ENCODE data around the gene PPFIA1.
A peak's percentile ranks its signal among the peaks of the same experiment; 100 is the strongest.

The PPFIA1 gene

DNA sequence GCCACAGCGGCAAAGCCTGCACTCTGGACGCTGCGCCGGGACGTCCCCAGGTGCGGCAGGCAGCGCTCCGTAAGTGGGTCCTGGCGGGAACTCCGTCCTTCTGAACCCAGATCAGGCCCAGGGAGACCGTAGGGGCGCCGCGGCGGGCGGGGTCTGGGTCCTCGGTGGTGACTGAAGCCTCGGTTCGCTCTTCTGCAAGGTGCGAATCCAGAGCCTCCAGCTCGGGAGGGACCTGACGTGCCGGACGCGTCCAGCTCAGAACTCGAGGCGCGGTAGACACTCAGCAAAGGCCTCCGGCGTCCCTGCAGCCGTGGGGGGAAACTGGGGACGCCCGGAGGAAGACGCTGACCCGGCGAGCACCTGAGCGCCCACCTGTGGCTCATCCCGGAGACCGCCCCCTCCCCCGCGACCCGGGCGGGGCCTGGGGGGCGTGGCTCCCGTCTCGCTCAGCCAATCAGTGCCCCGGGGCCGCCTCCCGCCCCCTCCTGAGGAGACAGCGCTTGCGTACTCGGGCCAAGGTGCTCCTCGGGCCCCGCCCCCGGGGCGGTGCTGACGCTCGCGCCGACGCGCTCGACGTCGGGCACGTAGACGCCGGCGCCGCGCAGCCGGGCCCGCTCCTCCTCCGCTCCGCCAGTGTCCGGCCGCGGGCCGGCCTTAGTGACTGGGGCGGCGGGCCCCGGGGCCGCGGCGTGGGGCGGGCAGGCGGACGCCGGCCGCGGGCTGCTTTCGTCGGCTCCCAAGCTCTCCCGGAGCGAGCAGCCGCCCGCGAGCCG lies at the start of gene PPFIA1:
PPFIA1 (plus strand) TSS at position 587 of the 773 bp plus-strand sequence. CDS start 1,483 bp downstream, outside the sequence.
- TF ChIP-seq POLR2A (IDR thresholded peaks at IDR 0.05; ENCODE audit: low read length) (peak; percentile 92), GATA1 (IDR thresholded peaks at IDR 0.05; ENCODE audit: low read depth, low read length) (no peak)
- DNase-seq: peak; percentile 95 to 97

DNA sequence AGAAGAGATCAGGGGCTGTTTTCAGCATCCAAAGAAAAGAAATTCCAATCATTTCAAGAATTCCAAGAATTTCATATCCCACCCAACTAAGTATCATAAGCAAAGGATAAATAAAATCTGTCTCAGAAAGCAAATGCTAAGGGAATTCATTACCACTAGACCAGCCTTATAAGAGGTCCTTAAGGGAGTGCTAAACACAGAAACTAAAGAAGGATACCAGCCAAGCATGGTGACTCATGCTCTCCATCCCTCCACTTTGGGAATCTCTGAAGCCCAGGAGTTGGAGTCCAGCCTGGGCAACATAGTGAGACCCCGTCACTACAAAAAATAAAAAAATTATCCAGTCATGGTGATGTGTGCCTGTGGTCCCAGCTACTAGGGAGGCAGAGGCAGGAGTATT lies 49.6 kb upstream of the PPFIA1 start:
- TF ChIP-seq POLR2A (IDR thresholded peaks at IDR 0.05; ENCODE audit: low read length) (no peak), GATA1 (IDR thresholded peaks at IDR 0.05; ENCODE audit: low read depth, low read length) (no peak)
- no peak for DNase-seq

DNA sequence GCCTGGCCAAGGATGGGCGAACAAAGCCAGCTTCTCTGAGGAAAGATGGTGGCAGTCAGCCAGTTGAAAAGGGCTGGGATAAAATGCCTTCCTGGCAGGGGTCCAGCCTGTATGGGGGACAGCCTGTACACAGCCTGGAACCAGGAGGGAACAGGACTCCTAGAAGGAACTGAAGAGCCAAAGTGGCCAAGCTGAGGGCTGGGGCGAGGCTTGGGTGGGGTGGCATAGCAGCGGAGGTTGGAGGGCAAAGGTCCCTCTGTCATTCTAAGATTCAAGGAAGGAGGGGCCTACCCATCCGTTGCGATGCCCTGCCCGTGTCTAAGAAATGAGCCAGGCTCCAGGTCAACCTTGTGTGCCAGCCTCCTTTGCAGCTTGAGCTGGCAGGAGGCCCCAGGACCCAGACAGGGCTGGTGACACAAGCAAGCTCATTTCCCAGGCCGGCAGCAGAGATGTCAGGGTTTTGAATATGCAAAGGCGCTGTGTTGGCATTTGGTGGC lies 44.8 kb upstream of the PPFIA1 start:
- TF ChIP-seq GATA1 (IDR thresholded peaks at IDR 0.05; ENCODE audit: low read depth, low read length) (no peak), POLR2A (IDR thresholded peaks at IDR 0.05; ENCODE audit: low read length) (no peak)
- no peak for DNase-seq

DNA sequence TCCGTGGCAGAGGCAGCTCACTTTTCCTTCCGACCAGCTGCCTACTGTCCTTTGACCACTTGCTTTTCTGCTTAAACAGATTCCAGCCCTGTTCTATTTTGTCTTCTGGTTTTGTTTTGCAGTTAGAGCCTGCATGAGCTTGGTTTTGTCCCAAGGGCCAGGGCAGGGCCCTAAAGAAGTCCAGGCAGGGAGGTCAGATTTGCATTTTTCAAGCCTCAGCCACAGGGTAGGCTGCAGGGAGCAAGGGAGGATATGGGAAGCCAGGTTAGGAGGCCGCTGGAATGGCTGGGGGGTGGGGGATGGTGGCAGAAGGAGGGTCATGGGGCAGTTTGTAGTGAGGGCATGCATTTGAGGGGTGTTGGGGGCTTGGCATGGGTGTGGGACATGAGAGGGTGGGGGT lies 44.3 kb upstream of the PPFIA1 start:
- TF ChIP-seq GATA1 (IDR thresholded peaks at IDR 0.05; ENCODE audit: low read depth, low read length): no peak
- TF ChIP-seq POLR2A (IDR thresholded peaks at IDR 0.05; ENCODE audit: low read length): no peak
- DNase-seq: no peak

DNA sequence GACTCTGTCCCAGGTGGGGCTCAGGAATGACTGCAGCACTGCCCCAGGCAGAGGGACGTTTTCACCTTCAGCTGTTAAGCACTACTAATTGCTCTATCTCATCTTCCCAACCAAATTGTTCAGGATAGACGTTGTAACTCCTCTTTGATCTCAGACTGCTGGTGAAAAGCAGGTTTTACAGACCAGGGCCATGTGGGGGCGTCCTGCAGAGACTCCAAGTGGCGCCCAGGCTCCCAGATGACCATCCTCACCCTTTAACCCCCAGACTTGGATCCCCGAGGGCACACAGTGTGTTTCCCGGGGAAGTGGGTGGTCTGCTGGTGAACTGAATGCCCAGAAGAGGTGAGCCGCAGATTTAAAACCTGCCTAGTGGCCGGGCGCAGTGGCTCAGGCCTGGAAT lies 43.5 kb upstream of the PPFIA1 start:
- DNase-seq: peak; percentile 28 to 46
- no peak for TF ChIP-seq GATA1 (IDR thresholded peaks at IDR 0.05; ENCODE audit: low read depth, low read length)
- TF ChIP-seq POLR2A (IDR thresholded peaks at IDR 0.05; ENCODE audit: low read length): no peak

DNA sequence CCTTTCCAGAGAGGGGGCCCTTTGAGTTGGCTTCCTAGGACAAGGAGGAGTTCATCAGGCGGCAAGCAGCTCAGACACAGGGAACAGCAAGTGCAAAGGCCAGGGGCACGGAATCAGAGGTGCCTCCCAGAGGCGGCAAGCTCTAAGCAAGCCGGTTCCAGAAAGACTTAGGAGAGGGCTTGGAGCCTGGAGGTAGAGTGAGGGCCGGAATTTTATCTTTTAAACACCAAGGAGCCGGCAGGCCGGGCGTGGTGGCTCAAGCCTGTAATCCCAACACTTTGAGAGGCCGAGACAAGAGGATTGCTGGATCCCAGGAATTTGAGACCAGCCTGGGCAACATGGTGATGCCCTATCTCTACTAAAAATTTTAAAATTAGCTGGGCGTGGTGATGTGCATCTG lies 40.8 kb upstream of the PPFIA1 start:
- TF ChIP-seq POLR2A (IDR thresholded peaks at IDR 0.05; ENCODE audit: low read length) (no peak), GATA1 (IDR thresholded peaks at IDR 0.05; ENCODE audit: low read depth, low read length) (no peak)
- DNase-seq: no peak

DNA sequence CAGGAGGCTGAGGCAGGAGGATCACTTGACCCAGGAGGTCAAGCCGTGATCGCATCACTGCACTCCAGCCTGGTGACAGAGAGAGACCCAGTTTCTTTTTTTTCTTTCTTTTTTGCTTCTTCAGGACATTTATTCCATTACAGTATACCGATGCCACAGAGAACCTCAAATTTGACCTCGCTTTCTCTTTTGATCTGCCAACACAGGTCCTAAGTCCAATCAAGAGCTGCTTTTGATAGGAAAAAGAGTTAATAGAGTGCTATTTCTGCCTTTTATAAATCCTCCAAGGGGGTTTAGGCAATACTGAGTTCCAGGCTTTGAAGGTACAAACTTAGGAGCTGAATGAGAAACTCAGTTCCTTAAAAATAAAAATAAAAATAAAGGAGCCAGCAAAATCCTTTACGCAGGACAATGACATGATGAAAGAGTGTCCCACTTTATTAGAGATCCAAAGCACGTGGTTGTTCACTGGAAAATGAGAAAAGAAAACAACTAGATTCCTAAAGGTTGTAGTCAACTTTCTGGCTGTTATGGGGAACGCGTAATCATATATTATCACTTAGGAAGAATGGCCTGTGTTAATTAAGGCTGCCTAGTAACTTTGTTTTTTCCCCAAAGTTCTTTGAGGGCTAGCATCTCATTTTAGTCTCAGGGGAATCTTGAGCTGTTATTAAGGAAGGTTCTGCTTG lies 40.2 kb upstream of the PPFIA1 start:
- TF ChIP-seq GATA1 (IDR thresholded peaks at IDR 0.05; ENCODE audit: low read depth, low read length) (no peak), POLR2A (IDR thresholded peaks at IDR 0.05; ENCODE audit: low read length) (no peak)
- DNase-seq: no peak

DNA sequence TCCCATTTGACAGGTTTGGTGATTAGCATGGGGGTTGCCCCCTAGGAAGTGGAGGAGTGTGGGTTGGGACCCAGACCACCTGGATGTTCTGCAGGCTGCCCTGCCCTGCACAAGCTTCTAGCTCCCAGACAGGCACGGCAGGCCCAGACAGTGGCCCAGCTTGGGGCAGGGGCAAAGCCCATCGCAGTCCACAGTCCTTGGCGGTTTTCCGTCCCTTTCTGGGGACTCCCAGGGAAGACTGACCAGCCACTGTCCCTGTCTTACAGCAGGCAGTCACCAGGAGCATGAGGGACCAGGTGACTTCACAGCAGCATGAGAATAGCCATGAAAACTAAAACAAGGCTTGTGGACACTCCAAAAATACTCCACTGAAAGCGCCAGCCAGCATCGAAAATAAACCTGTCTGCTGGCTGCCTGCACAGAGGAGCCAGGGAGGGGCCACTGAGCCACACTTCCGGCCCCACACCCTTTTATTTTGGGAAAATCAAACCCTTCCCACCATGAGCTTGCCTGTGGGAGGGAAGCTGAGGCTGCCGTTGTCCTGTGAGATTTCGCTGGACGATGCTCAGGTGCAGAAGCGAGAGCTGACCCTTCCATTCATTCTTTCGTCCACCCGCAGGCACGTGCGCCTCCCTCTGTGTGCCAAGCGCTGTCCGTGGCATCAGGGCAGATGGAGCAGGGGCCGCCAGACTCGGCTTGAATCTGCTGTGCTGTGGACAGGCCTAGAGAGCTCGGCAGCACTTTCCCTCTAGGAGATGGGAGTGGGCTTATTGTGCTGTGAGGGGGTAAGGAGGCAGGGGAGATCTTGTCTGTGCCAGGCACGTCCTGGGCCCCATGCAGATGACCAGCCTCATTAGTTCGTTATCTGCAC lies 39.4 kb upstream of the PPFIA1 start:
- no peak for TF ChIP-seq POLR2A (IDR thresholded peaks at IDR 0.05; ENCODE audit: low read length)
- no peak for TF ChIP-seq GATA1 (IDR thresholded peaks at IDR 0.05; ENCODE audit: low read depth, low read length)
- no peak for DNase-seq

DNA sequence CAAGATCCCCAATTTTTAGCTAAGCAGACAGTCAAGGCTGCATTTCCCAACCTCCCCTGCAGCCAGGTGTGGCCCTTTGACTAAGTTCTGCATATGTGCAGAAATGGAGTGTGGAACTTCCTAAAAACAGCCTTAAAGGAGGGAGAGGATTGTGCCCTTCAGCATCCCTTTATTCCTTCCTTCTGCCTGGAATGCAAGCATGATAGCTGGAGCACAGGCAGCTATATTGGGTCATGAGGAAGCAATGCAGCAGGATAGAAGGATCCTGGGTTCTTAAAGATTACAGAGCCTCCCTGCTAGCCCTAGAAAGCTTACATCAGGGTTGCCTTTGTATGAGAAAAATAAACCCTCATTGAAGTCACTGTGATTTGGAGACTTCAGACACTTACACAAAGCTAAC lies 37.5 kb upstream of the PPFIA1 start:
- no peak for DNase-seq
- TF ChIP-seq POLR2A (IDR thresholded peaks at IDR 0.05; ENCODE audit: low read length) (no peak), GATA1 (IDR thresholded peaks at IDR 0.05; ENCODE audit: low read depth, low read length) (no peak)

DNA sequence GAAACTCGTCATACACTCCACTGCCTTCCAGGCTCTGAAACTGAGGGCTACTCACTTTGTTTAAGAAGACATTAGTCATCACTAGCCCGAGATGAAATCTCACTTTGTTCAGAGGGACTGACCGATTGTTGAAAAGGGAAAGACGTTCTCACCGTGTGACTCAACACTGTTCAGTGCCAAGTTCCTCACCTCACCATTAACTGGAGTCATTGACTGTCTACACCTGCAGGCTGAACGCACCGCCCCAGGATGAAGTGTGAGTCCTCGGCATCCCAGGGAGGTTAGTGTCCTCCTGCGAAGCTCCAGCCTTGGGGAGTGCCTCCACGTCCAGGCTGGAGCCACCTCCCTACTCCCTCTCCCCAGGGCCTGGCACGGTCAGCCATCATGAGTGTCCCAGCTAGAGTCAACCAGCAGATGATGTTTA lies 37.0 kb upstream of the PPFIA1 start:
- no peak for DNase-seq
- TF ChIP-seq POLR2A (IDR thresholded peaks at IDR 0.05; ENCODE audit: low read length): no peak
- no peak for TF ChIP-seq GATA1 (IDR thresholded peaks at IDR 0.05; ENCODE audit: low read depth, low read length)

DNA sequence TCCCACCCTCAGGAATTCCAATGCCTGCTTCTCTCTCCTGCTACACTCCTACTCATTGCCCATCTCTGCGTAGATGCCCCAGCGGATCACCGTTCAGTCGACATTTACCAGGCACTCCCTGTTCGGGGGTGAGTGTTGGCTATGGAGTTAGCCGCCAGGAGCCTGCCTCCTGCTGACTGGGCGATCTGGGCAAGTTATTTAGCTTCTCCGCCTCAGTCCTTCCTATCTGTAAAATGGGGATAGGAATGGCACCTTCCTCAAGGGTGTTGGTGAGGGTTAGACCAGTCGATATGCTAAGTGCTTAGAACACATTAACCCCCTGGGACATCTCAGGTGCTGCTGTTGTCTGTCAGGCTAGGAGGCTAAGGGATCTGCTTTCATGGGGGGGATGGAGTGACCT lies 36.5 kb upstream of the PPFIA1 start:
- no peak for DNase-seq
- TF ChIP-seq GATA1 (IDR thresholded peaks at IDR 0.05; ENCODE audit: low read depth, low read length) (no peak), POLR2A (IDR thresholded peaks at IDR 0.05; ENCODE audit: low read length) (no peak)

DNA sequence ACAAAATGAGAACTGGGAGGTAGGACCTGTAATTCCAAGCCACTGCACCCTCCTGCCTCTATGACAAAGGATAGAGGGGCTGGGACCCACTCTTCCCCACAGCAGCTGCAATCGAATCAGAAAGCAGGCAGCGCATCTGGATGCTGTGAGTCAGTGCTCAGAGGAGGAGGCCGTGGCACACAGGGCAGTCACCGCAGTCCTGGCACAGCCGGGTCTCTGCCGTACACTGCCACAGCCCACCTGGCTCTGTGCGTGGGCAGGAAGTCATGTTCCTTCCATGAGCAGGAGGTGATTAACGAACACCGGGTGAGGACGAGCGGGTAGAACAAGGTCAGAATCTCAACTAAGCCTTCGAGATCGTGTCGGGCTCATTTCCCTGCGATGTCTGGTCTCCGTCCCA lies 30.2 kb upstream of the PPFIA1 start:
- TF ChIP-seq GATA1 (IDR thresholded peaks at IDR 0.05; ENCODE audit: low read depth, low read length) (no peak), POLR2A (IDR thresholded peaks at IDR 0.05; ENCODE audit: low read length) (no peak)
- no peak for DNase-seq

DNA sequence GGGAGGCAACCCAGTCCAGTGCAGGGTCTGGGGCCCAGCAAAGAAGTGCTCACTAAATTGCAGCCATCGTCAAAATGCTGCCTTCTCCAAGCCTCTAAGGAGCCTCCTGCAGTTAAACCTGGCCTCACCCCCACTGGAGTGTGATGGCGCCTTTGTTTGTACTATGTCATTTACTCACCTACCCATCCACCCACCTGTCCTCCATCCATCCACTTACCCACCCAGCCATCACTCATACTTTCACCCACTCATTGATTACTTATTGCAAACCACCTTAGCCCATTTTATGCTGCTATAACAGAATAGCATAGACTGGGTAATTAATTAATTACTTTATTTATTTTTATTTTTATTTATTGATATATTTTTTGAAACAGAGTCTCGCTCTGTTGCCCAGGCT lies 28.8 kb upstream of the PPFIA1 start:
- no peak for DNase-seq
- TF ChIP-seq GATA1 (IDR thresholded peaks at IDR 0.05; ENCODE audit: low read depth, low read length): no peak
- TF ChIP-seq POLR2A (IDR thresholded peaks at IDR 0.05; ENCODE audit: low read length): no peak

DNA sequence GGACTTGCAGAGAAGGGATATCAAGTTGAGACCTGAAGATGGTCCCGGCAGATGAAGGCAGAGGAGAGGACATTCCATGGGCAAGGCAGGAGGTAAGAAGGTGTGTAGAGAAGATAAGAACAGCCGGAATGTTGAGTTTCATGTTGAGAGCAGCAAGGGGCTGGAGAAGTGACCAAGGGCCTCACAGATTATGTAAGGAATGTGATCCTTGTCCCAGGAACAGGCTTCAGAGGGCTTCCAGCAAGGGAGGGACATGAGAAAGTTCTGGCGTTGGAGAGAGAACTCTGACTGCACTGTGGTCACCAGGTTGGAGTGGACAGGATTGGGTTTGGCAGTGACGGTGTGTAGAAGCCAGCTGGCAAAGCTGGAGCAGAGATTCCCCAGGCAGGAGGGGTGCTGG lies 27.6 kb upstream of the PPFIA1 start:
- no peak for TF ChIP-seq GATA1 (IDR thresholded peaks at IDR 0.05; ENCODE audit: low read depth, low read length)
- no peak for TF ChIP-seq POLR2A (IDR thresholded peaks at IDR 0.05; ENCODE audit: low read length)
- no peak for DNase-seq
